ENCODE results near the gene EBF3.

Gene EBF3

GRCh38 chr10:129905553-129905952, 58.5 kb downstream of the EBF3 start:
- TF ChIP-seq POLR2AphosphoS5 (IDR thresholded peaks at IDR 0.05; ENCODE audit: borderline replicate concordance, low read depth, low read length) (no peak), EZH2 (IDR thresholded peaks at IDR 0.05) (no peak), FOXP2 (optimal IDR thresholded peaks at IDR 0.05; ENCODE audit: control extremely low read depth, extremely low read length, insufficient read depth) (no peak)
- Histone ChIP-seq H3K36me3 (ENCODE audit: insufficient read depth, low read length) (peaks cover 14% of the 10 kb centered on the region; the same call in 1 of the 2 replicates), H3K4me3 (no peak overlapping the region), H3K9ac (ENCODE audit: insufficient read length) (no peak overlapping the region), H3K9me3 (ENCODE audit: low read depth, low read length) (no peaks in the 10 kb centered on the region), H3K27ac (no peak overlapping the region)
- no peak for DNase-seq (ENCODE audit: low read depth, low spot score)

- no peak for TF ChIP-seq EZH2 (IDR thresholded peaks at IDR 0.05)
- no peak for TF ChIP-seq POLR2AphosphoS5 (IDR thresholded peaks at IDR 0.05; ENCODE audit: borderline replicate concordance, low read depth, low read length)
- no peak for TF ChIP-seq FOXP2 (optimal IDR thresholded peaks at IDR 0.05; ENCODE audit: control extremely low read depth, extremely low read length, insufficient read depth)
- Histone ChIP-seq H3K4me3 (no peak overlapping the region), H3K9me3 (ENCODE audit: low read depth, low read length) (no peaks in the 10 kb centered on the region), H3K9ac (ENCODE audit: insufficient read length) (no peak overlapping the region), H3K27ac (no peak overlapping the region), H3K36me3 (ENCODE audit: insufficient read depth, low read length) (peaks cover 14% of the 10 kb centered on the region; the same call in 1 of the 2 replicates)
- DNase-seq (ENCODE audit: low read depth, low spot score): no peak
Observed at GRCh38 chr10:129904323-129904722, 59.8 kb downstream of the EBF3 start.

GRCh38 chr10:129901389-129902006, 62.6 kb downstream of the EBF3 start:
- Histone ChIP-seq H3K9ac (ENCODE audit: insufficient read length) (no peak overlapping the region), H3K27ac (no peak overlapping the region), H3K4me3 (no peak overlapping the region), H3K36me3 (ENCODE audit: insufficient read depth, low read length) (peaks cover 10% of the 10 kb centered on the region; the same call in 1 of the 2 replicates), H3K9me3 (ENCODE audit: low read depth, low read length) (no peaks in the 10 kb centered on the region)
- TF ChIP-seq FOXP2 (optimal IDR thresholded peaks at IDR 0.05; ENCODE audit: control extremely low read depth, extremely low read length, insufficient read depth) (no peak), POLR2AphosphoS5 (IDR thresholded peaks at IDR 0.05; ENCODE audit: borderline replicate concordance, low read depth, low read length) (no peak), EZH2 (IDR thresholded peaks at IDR 0.05) (no peak)
- DNase-seq (ENCODE audit: low read depth, low spot score): no peak

- no peak for DNase-seq (ENCODE audit: low read depth, low spot score)
- no peak overlapping the region for H3K9ac ChIP-seq (ENCODE audit: insufficient read length)
- TF ChIP-seq POLR2AphosphoS5 (IDR thresholded peaks at IDR 0.05; ENCODE audit: borderline replicate concordance, low read depth, low read length) (no peak), EZH2 (IDR thresholded peaks at IDR 0.05) (no peak), FOXP2 (optimal IDR thresholded peaks at IDR 0.05; ENCODE audit: control extremely low read depth, extremely low read length, insufficient read depth) (no peak)
- no peaks in the 10 kb centered on the region for H3K9me3 ChIP-seq (ENCODE audit: low read depth, low read length)
- H3K4me3 ChIP-seq: no peak overlapping the region
- peaks cover 10% of the 10 kb centered on the region; the same call in 1 of the 2 replicates for H3K36me3 ChIP-seq (ENCODE audit: insufficient read depth, low read length)
- H3K27ac ChIP-seq: no peak overlapping the region
Observed at GRCh38 chr10:129900825-129901224, 63.2 kb downstream of the EBF3 start.

GRCh38 chr10:129899276-129900130, 64.6 kb downstream of the EBF3 start:
- TF ChIP-seq FOXP2 (optimal IDR thresholded peaks at IDR 0.05; ENCODE audit: control extremely low read depth, extremely low read length, insufficient read depth) (no peak), POLR2AphosphoS5 (IDR thresholded peaks at IDR 0.05; ENCODE audit: borderline replicate concordance, low read depth, low read length) (no peak), EZH2 (IDR thresholded peaks at IDR 0.05) (no peak)
- DNase-seq (ENCODE audit: low read depth, low spot score): no peak
- Histone ChIP-seq H3K4me3 (no peak overlapping the region), H3K9ac (ENCODE audit: insufficient read length) (no peak overlapping the region), H3K9me3 (ENCODE audit: low read depth, low read length) (no peaks in the 10 kb centered on the region), H3K27ac (no peak overlapping the region), H3K36me3 (ENCODE audit: insufficient read depth, low read length) (peaks cover 10% of the 10 kb centered on the region; the same call in 1 of the 2 replicates)

- H3K9me3 ChIP-seq (ENCODE audit: low read depth, low read length): no peaks in the 10 kb centered on the region
- no peak for TF ChIP-seq EZH2 (IDR thresholded peaks at IDR 0.05)
- no peak for TF ChIP-seq FOXP2 (optimal IDR thresholded peaks at IDR 0.05; ENCODE audit: control extremely low read depth, extremely low read length, insufficient read depth)
- TF ChIP-seq POLR2AphosphoS5 (IDR thresholded peaks at IDR 0.05; ENCODE audit: borderline replicate concordance, low read depth, low read length): no peak
- no peak overlapping the region for H3K27ac ChIP-seq
- H3K9ac ChIP-seq (ENCODE audit: insufficient read length): no peak overlapping the region
- H3K4me3 ChIP-seq: no peak overlapping the region
- peaks cover 5% of the 10 kb centered on the region; the same call in 1 of the 2 replicates for H3K36me3 ChIP-seq (ENCODE audit: insufficient read depth, low read length)
- DNase-seq (ENCODE audit: low read depth, low spot score): no peak
Observed at GRCh38 chr10:129898706-129899268, 65.3 kb downstream of the EBF3 start.

GRCh38 chr10:129897871-129898626, 66.0 kb downstream of the EBF3 start:
- Histone ChIP-seq H3K27ac (no peak overlapping the region), H3K36me3 (ENCODE audit: insufficient read depth, low read length) (0 out of 2 replicates have a peak, but pooled peaks cover 3% of the 10 kb centered on the region), H3K9ac (ENCODE audit: insufficient read length) (no peak overlapping the region), H3K4me3 (no peak overlapping the region), H3K9me3 (ENCODE audit: low read depth, low read length) (no peaks in the 10 kb centered on the region)
- TF ChIP-seq POLR2AphosphoS5 (IDR thresholded peaks at IDR 0.05; ENCODE audit: borderline replicate concordance, low read depth, low read length): no peak
- TF ChIP-seq FOXP2 (optimal IDR thresholded peaks at IDR 0.05; ENCODE audit: control extremely low read depth, extremely low read length, insufficient read depth): no peak
- no peak for TF ChIP-seq EZH2 (IDR thresholded peaks at IDR 0.05)
- no peak for DNase-seq (ENCODE audit: low read depth, low spot score)
